K562 (cell line): ENCODE measurements around the gene RIN3. TPM values are rescaled to one million over a fixed set of nuclear protein-coding genes. Genes with fewer than 3 reads are reported as not detected.

ENCODE experiments used
- ATAC-seq: fragments of 200-7000 bp; cut with Tn5 transposase; 3 replicates; pipeline ENCODE4 v1.9.1; 2020; ENCODE audit warnings: moderate library complexity
- BruUV-seq: library from RNA; stranded (reverse); fragments of 400-500 nt; replicated peaks from 2 replicates; lab custom pipeline; 2021; lab: Mats Ljungman, UMichigan
- CTCF ChIA-PET: fragments of 300-600 bp; formaldehyde crosslinking; extraction: SDS; loops from one replicate; lab custom pipeline; 2021; ENCODE audit warnings: low intra/inter-chr PET ratio; lab: Yijun Ruan, JAX
- POLR2A ChIA-PET: fragments of 300-600, 350-650 bp; sonication (Branson Sonifier 250); formaldehyde crosslinking; extraction: SDS; loops from one replicate; lab custom pipeline; 2021; ENCODE audit warnings: antibody characterized with exemption, inconsistent platforms; lab: Yijun Ruan, JAX
- DNase-seq, 4 experiments: peaks; one replicate each; pipeline versions ENCODE4 v3.0.0 to v3.0.0-alpha.2; 2011 to 2018; ENCODE audit warnings: low spot score in 3 of 4, mixed read lengths in 3 of 4; ENCODE audit errors: extremely low read depth in 1 of 4
- FAIRE-seq: peaks from 2 replicates; lab custom pipeline; 2011; peaks lifted over from hg19 to GRCh38; lab: Jason Lieb, UNC
- H2AFZ ChIP-seq: 2 replicates; pipeline ENCODE4 v1.6.0; 2011; ENCODE audit warnings: low read depth, low read length, control low read depth, inconsistent platforms
- H3K27ac ChIP-seq: fragments of 200-600 bp; 3 replicates; pipeline ENCODE4 v1.8.0; 2011; ENCODE audit warnings: low read depth, mild to moderate bottlenecking, control low read depth, inconsistent platforms, low read length, moderate library complexity, mixed read lengths; ENCODE audit errors: extremely low read depth
- H3K27me3 ChIP-seq, 2 experiments: fragments of 300-600 bp in 1 of 2; 2 replicates in 1 of 2; 3 replicates in 1 of 2; pipeline versions ENCODE4 v1.6.0 to v1.8.0; 2011; ENCODE audit warnings: inconsistent platforms in 2 of 2, low read length in 2 of 2, mild to moderate bottlenecking in 1 of 2, mixed read lengths in 1 of 2, moderate library complexity in 1 of 2; ENCODE audit not compliant: control insufficient read depth in 2 of 2, insufficient read depth in 2 of 2
- H3K36me3 ChIP-seq: fragments of 300-600 bp; 3 replicates; pipeline ENCODE4 v1.8.0; 2011; ENCODE audit warnings: mild to moderate bottlenecking, low read length, inconsistent platforms; ENCODE audit not compliant: control insufficient read depth, insufficient read depth
- H3K4me1 ChIP-seq, 2 experiments: fragments of 200-600 bp in 1 of 2; replicated peaks in 1 of 2; 2 replicates in 1 of 2; 3 replicates in 1 of 2; pipeline versions ENCODE4 v1.5.1 to v1.8.0; 2011; ENCODE audit warnings: inconsistent platforms in 2 of 2, low read length in 2 of 2, mild to moderate bottlenecking in 1 of 2, mixed read lengths in 1 of 2, moderate library complexity in 1 of 2; ENCODE audit not compliant: control insufficient read depth in 2 of 2, insufficient read depth in 2 of 2
- H3K4me2 ChIP-seq: 2 replicates; pipeline ENCODE4 v1.6.1; 2011; ENCODE audit warnings: low read length, control low read depth, inconsistent platforms, mixed read lengths; ENCODE audit not compliant: insufficient read depth
- H3K4me3 ChIP-seq: fragments of 200-600 bp; sonication (generic), shearing (Covaris generic); 2 replicates; pipeline ENCODE4 v1.5.1; 2016; ENCODE audit warnings: control low read depth, inconsistent platforms
- H3K79me2 ChIP-seq: fragments of 200-600 bp; 3 replicates; pipeline ENCODE4 v1.8.0; 2011; ENCODE audit warnings: low read length, inconsistent platforms; ENCODE audit not compliant: control insufficient read depth, insufficient read depth
- H3K9ac ChIP-seq, 2 experiments: 2 replicates each; pipeline versions ENCODE4 v1.6.0 to v1.6.1; 2011; ENCODE audit warnings: low read depth in 2 of 2, low read length in 2 of 2, control low read depth in 1 of 2, inconsistent platforms in 1 of 2, mild to moderate bottlenecking in 1 of 2, mixed read lengths in 1 of 2; ENCODE audit not compliant: insufficient read depth in 1 of 2
- H3K9me1 ChIP-seq: one replicate; pipeline ENCODE4 v1.6.0; 2011; ENCODE audit warnings: inconsistent platforms, mild to moderate bottlenecking, low read length, moderate library complexity; ENCODE audit not compliant: control insufficient read depth, insufficient read depth
- H3K9me3 ChIP-seq: replicated peaks from 2 replicates; pipeline ENCODE4 v1.5.1; 2011; ENCODE audit warnings: low read depth, low read length, inconsistent platforms; ENCODE audit not compliant: control insufficient read depth, insufficient read depth
- H4K20me1 ChIP-seq: replicated peaks from 2 replicates; pipeline ENCODE4 v1.6.1; 2011; ENCODE audit warnings: low read length, inconsistent platforms, mixed read lengths; ENCODE audit not compliant: control insufficient read depth, insufficient read depth
- CLOCK ChIP-seq: fragments of 250-450 bp; sonication (Bioruptor Pico); IDR thresholded peaks from 2 replicates; pipeline ENCODE4 v1.4.0; 2020; ENCODE audit warnings: mild to moderate bottlenecking, moderate library complexity, borderline replicate concordance
- ELK3 ChIP-seq: fragments of 450-650 bp; formaldehyde crosslinking; IDR thresholded peaks from 2 replicates; pipeline ENCODE4 v1.4.0; 2020; ENCODE audit warnings: mild to moderate bottlenecking
- ESRRA ChIP-seq: fragments of 450-650 bp; IDR thresholded peaks from 2 replicates; pipeline ENCODE4 v1.6.1; 2014; ENCODE audit warnings: low read depth, mild to moderate bottlenecking, moderate library complexity, borderline replicate concordance
- KLF10 ChIP-seq: fragments of 250-450 bp; sonication (Bioruptor Pico); IDR thresholded peaks from 2 replicates; pipeline ENCODE4 v1.6.1; 2021; ENCODE audit warnings: matching md5 sums
- PRPF4 ChIP-seq: fragments of 200-400 bp; formaldehyde crosslinking; IDR thresholded peaks from one replicate; pipeline ENCODE4 v1.6.1; 2017; ENCODE audit warnings: low read length, low read depth, mild to moderate bottlenecking; ENCODE audit not compliant: insufficient read depth, poor library complexity, severe bottlenecking
- ZBTB34 ChIP-seq: fragments of 250-450 bp; sonication (Bioruptor Pico); IDR thresholded peaks from 2 replicates; pipeline ENCODE4 v1.8.0; 2021; ENCODE audit warnings: mild to moderate bottlenecking, moderate library complexity
- ZC3H4 ChIP-seq: sonication (generic); formaldehyde crosslinking; IDR thresholded peaks from 2 replicates; pipeline ENCODE4 v1.9.0; 2021; ENCODE audit warnings: missing genetic modification reagents, borderline replicate concordance
- ZNF140 ChIP-seq: fragments of 250-450 bp; sonication (Bioruptor Pico); IDR thresholded peaks from 2 replicates; pipeline ENCODE4 v1.8.0; 2021; ENCODE audit warnings: moderate library complexity, mild to moderate bottlenecking, inconsistent platforms
- ZNF717 ChIP-seq: fragments of 250-450 bp; sonication (Bioruptor Pico); IDR thresholded peaks from 2 replicates; pipeline ENCODE4 v1.5.0; 2021
- WGBS: fragments of 100-300 bp; shearing (Covaris generic); methylation state at CpG from one replicate; pipeline ENCODE4 v1.1.6; 2016; ENCODE audit warnings: low coverage, mixed read lengths; ENCODE audit not compliant: insufficient coverage; ENCODE audit errors: missing lambda C conversion rate; 5-methylcytosine and 5-hydroxymethylcytosine counted together
- in situ Hi-C: fragments of 300-500 bp; cut with MboI; formaldehyde crosslinking; loops from 4 replicates; pipeline ENCODE4 v1.15.0; 2018; ENCODE audit warnings: inconsistent platforms, mixed read lengths
- intact Hi-C: fragments of 100-400 bp; cut with micrococcal nuclease; formaldehyde crosslinking; loops from 2 replicates; pipeline ENCODE4 v1.14.2; 2022
- polyA plus RNA-seq, 8 experiments: library from polyadenylated mRNA; depleted of rRNA in 4 of 8; stranded (reverse) in 5 of 8; unstranded in 3 of 8; fragments of >200 nt; fragmentation: Nextera tagmentation in 2 of 8; fragmentation: Illumina TruSeq in 1 of 8; extraction: Ambion mirVana in 2 of 8; extraction: Trizol in 1 of 8; gene quantifications; 2 replicates each; pipeline versions ENCODE4 v1.2.1 to v1.2.3, GENCODE V29; 2011 to 2014; ENCODE audit warnings: inconsistent platforms in 1 of 8, missing spikeins in 1 of 8
- total RNA-seq, 7 experiments: library from RNA; depleted of rRNA in 6 of 7; stranded (reverse); fragments of >200 nt in 6 of 7; fragmentation: Illumina TruSeq in 2 of 7; extraction: Trizol in 2 of 7; gene quantifications; 2 replicates each; pipeline versions ENCODE4 v1.2.1 to v1.2.3, GENCODE V29; 2011 to 2021; ENCODE audit warnings: low replicate concordance in 1 of 7
- TF ChIP-seq, protein P1 (sequence below): sonication (generic); formaldehyde crosslinking; IDR thresholded peaks from 2 replicates; pipeline ENCODE4 v1.8.0; 2022; ENCODE audit warnings: missing genetic modification reagents, mild to moderate bottlenecking, borderline replicate concordance

RIN3 gene
- total and polyA plus RNA-seq, 9 of the 15 experiments (the other 6 are each of a cell fraction or from before 2014, with no cell fraction given) = 0.01 to 0.49 (median 0.08) TPM; not detected in 5

GRCh38 chr14:92595267-92595666 lies 81.7 kb downstream of the RIN3 start:
- ChIA-PET POLR2A (no interaction called here), CTCF (no interaction called here)
- in situ Hi-C loops (no loop called here), intact Hi-C loops (no loop called here)
- no peak overlapping the region for H3K9ac ChIP-seq
- BruUV-seq = no TSS peak
- no peak for FAIRE-seq
- H3K4me2 ChIP-seq = no peak overlapping the region
- H3K27ac ChIP-seq = no peak overlapping the region
- no peaks in the 10 kb centered on the region for H3K36me3 ChIP-seq
- no peaks in the 10 kb centered on the region; the same call in 1 of the 2 replicates for H4K20me1 ChIP-seq
- H3K27me3 ChIP-seq = peaks cover 0 to 6% of the 10 kb centered on the region in 2 experiments; a peak in 2 of 5 replicates
- H3K9me3 ChIP-seq = no peaks in the 10 kb centered on the region
- H3K9me1 ChIP-seq = no peaks in the 10 kb centered on the region
- H3K4me1 ChIP-seq = no peaks in the 10 kb centered on the region
- DNase-seq = no peak
- no peaks in the 10 kb centered on the region for H3K79me2 ChIP-seq
- H2AFZ ChIP-seq = no peak overlapping the region
- no peak for ATAC-seq
- H3K4me3 ChIP-seq = no peak overlapping the region
- 0% methylated on average over 3 of the region's 3 CpGs for WGBS
- TF ChIP-seq ELK3 (CRISPR knock-in tag) (no peak), CLOCK (CRISPR knock-in tag) (no peak), ZNF140 (CRISPR knock-in tag) (no peak), ZC3H4 (CRISPR knock-in tag) (no peak), PRPF4 (no peak), ZNF717 (no peak), ZBTB34 (CRISPR knock-in tag) (no peak), KLF10 (CRISPR knock-in tag) (no peak), ESRRA (no peak)
- TF ChIP-seq, protein P1, sequence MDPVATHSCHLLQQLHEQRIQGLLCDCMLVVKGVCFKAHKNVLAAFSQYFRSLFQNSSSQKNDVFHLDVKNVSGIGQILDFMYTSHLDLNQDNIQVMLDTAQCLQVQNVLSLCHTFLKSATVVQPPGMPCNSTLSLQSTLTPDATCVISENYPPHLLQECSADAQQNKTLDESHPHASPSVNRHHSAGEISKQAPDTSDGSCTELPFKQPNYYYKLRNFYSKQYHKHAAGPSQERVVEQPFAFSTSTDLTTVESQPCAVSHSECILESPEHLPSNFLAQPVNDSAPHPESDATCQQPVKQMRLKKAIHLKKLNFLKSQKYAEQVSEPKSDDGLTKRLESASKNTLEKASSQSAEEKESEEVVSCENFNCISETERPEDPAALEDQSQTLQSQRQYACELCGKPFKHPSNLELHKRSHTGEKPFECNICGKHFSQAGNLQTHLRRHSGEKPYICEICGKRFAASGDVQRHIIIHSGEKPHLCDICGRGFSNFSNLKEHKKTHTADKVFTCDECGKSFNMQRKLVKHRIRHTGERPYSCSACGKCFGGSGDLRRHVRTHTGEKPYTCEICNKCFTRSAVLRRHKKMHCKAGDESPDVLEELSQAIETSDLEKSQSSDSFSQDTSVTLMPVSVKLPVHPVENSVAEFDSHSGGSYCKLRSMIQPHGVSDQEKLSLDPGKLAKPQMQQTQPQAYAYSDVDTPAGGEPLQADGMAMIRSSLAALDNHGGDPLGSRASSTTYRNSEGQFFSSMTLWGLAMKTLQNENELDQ (CRISPR knock-in tag) = no peak
